Dermis blood vessel endothelial cell (primary cell): Measurements from ENCODE around the gene ACE2. TPM values are rescaled to one million over a fixed set of nuclear protein-coding genes. Genes with fewer than 3 reads are reported as not detected.
"Not testable (repeated sequence)": the region's sequence is repeated elsewhere in the genome, so short reads cannot be mapped to it uniquely, and the experiment has no call there.

Source experiments
- DNase-seq: peaks from one replicate; pipeline ENCODE4 v3.0.0; 2010
- total RNA-seq: library from RNA; depleted of rRNA; stranded (reverse); fragments of >200 nt; gene quantifications from 2 replicates; pipeline ENCODE4 v1.2.3, GENCODE V29; 2014

ACE2 gene
- under 0.01 TPM in 1 of 2 replicates, not detected in the other for total RNA-seq

DNA sequence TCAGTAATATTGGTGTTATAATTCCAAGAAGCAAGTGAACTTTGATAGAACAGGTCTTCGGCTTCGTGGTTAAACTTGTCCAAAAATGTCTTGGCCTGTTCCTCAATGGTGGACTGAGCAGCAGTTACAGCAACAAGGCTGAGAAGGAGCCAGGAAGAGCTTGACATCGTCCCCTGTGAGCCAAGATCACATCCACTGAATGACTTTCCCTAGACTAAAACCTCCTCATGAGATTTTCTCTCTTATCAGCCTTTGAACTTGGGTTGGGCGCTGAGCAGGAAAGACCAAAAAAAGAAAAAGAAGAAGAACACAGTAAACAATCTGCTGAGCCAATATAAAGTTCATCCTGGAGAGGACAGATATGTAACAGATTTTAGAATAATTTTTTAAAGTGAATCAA, at the start of gene ACE2:
TSS of gene ACE2 (minus strand) at position 216 of the 400 bp plus-strand sequence. CDS start at position 167, 49 bp downstream.
- no peak for DNase-seq

DNA sequence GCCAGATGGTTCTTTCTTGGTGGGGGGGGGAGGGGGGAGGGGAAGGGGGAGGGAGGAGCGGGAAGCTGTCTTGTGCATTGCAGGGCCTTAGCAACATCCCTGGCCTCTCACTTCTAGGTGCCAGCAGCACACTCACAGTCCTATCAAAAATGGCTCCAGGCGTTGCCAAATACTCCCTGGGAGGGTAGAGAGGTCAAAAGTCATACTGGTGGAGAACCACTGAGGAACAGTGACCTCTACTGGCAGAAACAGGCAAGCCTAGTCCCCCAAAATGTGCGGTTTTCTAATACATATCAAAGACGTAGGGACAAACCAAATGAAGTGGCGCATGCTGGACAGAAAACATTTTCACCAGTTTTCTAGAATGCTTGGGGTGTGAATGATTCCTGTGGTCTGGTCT, 46.8 kb upstream of the ACE2 start:
- not testable (repeated sequence) for DNase-seq

DNA sequence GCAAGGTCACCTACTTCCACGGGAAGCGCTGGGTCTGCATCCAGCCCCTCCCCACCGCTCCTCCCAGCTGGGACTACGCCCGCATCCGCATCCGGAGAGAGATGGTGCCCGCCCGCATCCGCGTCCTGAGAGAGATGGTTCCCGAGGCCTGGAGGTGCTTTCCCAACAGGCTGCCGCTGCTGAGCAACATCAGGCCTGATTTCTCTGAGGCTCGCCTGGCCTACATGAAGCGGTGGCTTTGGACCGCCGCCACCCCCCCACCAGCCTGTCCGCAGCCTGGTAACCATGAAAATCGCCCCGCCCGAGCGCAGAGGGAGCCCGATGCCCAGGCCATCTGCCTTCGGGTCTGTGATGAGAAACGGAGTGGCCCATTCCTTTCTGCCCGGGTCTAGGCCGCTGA, 45.8 kb upstream of the ACE2 start:
- DNase-seq, result no peak

DNA sequence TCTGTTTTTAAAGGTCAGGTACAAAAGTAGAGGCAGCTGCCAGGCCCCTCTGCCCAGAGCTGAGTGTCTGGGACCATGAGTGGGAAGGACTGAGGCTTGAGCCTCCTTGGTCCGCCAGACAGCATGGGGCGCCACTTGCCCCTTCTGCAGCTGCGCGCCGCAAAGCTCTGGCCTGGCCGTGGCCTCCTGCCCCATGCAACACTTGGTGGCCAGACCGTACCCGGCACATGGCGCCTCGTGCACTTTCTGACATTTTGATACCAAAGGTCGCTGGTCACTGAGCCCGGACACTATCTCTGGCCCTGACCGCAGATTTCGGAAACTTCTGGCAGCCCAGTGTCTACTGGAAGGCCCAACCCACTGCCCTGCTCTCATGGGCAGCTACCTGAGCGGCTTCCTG, 45.3 kb upstream of the ACE2 start:
- DNase-seq, result no peak

DNA sequence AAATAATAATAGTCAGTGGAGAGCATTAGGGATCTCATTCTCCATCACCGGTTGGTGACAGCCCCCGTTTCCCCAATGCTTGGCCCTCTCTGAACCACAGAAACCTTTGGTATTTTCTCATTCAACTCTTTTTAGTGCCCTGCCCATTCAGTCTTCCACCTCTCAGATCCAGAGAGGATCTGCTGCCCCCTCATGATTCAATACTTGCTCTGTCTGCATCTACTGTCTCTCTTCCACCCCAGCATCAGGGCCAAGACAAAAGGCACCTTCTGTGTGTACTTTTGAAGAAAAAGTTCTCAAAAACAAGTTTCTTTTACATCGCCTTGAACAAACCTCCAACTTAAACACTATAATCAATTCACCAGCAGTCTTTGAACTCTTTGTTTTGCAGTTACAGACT, 44.5 kb upstream of the ACE2 start:
- DNase-seq, result no peak

DNA sequence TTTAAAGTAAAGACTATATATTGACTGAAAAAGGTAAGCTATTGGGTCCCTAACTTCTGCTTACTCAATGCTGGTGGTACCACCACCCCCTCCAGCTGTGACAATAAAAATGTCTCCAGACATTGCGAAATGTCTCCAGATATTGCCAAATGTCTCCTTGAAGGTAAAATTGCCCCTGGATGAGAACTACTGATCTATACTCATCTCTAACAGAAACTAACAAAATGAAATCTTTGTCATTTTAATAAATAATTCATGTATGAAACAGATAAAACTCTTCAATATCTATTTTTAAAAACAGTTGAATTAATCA, 43.8 kb upstream of the ACE2 start:
- DNase-seq, result no peak

DNA sequence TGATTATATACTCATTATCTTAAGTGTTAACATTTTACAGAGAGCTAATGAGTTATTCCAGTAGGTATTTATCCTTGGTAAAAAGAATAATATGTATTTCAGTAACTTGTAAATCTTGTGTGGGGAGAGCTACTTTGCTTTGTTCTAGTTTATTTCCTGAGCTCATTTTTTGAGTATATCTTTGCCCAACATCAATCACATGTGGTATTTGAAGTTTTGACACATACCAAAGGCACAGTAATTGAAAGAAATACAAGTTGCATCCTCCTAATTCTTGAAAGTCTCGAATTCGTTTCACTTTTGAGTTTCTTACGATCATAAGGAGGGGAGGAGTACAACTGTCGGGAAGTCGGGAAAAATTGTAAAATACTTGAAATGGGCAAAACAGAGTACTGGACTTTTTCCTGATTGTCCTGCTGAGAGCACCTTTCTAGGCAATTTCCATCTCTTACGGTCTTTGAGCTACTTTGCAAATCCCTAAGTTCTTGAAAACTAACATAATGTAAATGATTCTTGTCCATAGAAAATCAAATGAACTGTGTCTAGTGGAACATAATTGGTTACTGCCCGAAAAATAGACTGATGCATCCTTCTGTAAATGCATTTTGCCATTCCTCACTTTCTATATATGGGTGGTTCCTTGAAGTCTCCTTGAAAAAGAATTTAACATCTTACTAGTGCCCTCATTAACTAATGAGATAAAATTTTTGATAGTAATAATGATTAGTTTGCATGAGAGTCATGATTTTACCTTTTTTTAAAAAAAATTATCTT, 43.2 kb upstream of the ACE2 start:
- no peak for DNase-seq

DNA sequence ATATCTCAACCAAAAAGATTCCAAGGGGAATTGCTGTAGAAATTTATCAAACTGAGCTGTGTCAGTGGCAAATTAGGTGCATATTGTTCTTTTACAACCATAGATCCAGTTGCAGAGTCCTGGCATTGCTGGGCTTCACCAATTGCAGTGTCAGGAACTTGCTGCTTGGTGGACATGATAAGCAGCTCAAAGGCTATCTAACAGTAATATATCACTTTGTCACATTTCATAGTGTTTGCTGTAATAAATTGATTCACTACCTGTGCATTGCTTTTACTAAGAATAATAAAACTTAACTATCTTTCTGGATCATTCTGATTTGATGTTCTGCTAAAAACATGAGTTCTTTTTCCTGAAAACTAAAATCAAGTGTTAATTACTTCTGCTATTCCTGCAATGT, 30.9 kb upstream of the ACE2 start:
- DNase-seq, result no peak

DNA sequence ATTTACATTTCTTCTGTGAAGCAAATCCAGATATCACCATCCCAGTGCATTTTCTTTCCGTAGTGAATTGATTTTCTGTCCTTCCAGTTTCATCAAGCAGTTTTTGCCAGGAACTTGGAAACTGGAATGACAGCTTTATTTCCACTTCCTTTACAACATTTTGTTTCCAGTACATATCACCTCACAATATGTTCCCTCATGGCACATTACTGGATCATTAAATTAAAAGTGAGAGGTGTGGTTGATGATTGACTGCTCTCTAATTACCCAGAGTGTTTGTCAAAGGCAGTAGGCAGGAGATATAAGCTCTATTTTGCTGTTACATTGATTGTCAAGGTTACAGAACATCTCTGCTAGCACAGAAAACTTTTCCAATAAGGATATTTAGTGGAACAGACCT, 22.3 kb upstream of the ACE2 start:
- DNase-seq, result no peak

DNA sequence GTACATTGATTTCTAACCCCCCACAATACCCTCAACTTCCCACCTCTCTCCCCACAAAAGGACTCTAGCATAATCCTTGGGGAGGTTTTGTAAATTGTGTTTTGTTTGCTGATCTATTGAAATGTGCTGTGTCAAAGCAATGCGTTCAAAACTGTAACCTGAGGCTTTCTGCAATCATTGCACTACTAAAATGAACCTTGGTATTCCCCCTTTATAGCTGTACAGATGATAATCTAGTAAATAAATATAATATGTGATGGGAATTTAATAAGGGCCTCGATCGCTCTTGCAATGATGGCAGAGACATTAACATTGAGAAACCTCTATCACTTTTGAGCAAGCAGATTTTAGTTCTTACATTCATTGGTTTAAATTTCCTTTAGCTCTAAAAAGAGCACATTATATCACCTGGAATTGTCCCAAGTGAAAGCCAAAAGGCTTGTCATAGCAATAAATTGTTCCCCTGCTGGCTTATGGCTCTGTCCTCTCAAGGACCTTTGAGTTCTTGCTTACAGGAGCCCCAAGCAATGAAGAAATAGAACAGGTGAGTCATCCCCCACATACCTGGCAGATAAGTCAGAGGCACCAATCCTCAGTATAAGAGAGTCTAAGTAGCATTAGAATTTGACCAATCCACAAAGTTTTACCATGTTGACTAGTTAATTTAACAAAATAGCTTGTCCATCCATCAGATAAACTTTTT, 18.4 kb upstream of the ACE2 start:
- no peak for DNase-seq

DNA sequence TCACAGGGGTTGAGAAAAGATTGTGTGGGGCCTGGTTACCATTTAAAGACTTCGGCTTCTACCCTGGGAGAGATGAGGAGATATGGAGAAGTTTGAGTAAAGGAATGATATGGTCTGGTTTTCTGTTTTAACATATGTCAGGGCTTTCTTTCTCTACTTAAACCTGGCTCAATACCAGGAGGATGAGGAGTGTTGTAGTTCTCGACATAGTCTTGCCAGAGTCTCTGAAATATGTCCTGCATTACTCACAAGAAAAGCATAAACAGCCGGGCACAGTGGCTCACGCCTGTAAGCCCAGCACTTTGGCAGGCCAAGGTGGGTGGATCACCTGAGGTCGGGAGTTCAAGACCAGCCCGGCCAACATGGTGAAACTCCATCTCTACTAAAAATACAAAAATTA, 16.4 kb upstream of the ACE2 start:
- no peak for DNase-seq

DNA sequence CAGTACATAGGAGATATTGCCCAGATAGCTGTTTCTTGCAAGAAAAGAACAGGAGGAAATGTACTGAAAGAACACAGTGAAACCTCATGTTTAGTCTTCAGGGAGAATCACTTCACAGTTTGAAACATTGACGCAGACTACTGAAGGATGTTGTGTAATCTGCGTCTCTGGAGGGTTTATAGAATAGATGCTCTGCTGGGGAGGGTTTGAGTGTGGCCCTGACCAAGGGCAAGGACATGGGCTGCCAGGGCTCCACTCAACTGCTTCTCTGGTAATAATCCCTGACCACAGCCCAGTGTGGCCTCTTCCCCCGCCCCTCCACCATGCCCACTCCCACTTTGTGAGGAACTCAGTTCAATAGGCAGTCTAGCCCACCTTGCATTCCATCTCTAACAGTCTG, 15.8 kb upstream of the ACE2 start:
- no peak for DNase-seq

DNA sequence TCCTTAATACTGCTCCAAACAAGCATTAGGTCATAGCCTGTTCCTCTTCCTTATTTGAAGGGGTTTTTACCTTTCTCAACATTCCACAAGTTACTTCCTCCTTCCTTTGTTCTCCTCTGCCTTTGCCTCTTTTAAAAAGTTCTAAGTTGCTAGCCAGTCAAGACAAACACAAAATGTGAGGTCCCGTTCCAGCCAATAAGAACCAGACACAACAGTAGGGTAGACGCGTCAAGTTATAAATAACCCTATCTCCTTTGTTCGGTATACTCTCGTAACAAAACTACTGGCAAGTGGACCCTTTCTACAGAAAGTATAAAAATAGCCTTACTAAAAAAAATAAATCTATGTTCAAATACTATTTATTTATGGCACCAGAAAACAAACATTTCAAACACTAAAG, 6.3 kb upstream of the ACE2 start:
- no peak for DNase-seq

DNA sequence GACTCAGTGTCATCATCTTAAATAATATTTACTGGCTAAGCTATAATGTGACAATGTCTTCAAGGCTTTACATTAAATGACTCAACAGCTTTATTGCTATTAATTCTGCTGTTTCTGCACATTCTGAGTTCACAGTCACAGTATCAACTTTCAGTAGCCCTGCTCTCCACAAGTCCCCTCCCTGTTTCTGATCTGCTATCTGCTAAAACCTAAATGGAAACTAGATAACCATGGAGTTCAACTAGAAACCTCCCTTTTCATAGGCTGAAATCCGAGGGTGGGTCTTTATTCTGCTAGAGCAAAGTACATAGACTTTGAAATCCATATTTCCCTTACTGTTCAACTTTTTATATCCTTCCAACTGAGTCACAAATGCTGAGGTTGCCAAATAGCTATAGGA, 5.4 kb upstream of the ACE2 start:
- DNase-seq, result no peak

DNA sequence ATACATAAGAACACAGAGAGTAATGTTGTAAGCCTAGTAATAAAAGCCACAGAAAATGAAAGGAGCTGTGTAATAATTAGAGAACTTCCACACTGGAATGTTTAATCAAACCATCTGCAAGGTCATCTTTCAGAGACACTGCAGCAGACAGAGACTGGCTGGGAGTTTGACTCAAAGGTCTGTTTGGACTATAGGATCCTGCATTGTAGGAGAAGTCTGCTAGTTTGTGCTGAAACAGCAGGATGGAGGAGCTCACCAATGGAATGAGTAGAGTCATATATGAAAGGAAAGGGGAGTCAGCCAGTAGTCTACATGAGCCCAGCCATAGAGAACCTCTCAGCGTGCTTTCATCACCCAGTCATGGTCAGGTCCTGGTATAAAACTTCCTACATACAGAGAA, 4.5 kb upstream of the ACE2 start:
- DNase-seq, result no peak

DNA sequence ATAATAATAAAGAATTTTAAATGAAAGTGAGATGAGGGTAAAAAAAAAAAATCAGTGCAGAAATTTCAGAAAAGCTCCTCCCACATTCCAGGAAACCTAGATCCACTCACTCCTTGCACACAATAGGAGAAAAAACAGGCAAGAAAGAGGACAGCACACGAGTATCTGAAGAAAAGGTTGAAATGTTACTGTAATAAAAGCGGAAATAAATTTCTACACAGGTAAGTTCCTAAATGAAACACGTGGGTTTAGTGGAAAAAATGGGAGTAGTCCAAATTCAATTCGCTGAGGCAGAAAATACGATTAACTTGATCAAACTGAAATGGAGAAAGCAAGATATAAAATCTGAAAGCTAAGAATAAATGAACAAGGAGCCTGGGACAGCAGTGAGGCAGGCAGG, 2.0 kb upstream of the ACE2 start:
- no peak for DNase-seq

DNA sequence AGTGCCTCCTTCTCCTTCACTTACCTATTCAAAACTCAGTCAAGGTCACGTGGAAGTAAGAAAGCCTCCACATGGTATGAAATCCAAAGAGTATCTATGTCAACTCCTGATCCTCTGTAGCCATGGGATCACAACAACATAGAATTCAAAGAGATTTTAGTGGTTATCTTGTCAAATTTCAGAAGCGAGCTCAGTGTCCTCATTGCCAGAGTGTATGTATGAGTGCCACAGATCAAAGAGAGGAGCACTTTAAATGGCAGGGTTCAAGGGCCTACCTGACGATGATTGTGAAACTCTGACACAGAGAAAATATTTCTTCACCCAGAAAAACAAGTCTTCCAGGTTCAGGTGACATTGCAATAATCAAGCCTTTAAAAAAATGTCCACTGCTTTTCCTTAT, 1.2 kb upstream of the ACE2 start:
- DNase-seq, result no peak

DNA sequence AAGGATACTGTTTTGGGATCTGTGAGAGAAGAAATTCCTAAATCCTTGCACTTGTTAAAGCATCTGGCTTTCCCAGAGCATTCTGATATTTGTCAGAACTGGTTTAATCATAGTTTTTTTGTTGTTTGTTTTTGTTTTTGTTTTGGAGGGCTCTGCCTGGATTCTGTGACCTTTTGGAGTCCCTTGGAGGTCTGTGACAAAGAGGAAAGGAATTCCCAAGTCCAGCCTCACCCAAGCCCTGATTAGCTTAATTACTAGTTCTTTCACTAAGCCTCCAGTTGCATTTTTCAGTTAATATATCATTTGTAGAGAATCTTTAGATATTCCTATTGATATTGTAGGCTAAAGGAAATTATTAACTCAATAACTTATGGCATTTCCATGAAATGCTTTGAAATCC, 711 bp downstream of the ACE2 start:
- no peak for DNase-seq

DNA sequence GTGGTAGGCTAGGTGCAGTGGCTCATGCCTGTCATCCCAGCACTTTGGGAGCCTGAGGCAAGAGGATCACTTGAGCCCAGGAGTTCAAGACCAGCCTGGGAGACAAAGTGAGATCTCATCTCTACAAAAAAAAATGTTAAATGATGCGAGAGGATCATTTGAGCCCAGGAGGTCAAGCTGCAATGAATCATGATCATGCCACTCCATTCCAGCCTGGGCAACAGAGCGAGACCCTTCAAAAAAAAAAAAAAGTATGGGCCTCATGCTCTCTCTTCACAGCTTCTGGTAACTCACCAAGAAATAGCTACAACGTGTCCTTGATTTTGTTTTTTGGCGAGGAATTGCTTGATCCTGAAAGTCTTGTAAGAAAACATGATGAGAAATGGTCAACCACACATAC, 1.3 kb downstream of the ACE2 start:
- DNase-seq, result no peak

DNA sequence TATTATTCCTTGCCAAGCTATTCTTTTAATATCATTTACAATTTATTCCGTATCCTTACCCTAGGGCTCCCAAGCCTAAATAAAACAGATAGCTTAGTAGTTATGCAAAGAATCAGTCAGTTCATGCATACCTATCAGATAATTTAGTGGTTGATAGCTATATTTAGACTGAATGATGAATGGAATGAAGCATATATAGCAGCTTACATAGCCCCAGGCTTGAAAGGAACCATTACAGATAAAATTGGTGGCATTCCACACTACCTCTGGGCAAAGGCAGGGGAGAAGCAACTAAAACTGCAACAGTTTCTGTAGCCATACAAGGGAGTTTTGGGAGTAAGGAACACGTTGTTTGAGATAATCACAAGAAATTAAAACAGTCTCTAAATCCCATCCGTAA, 2.7 kb downstream of the ACE2 start:
- no peak for DNase-seq

DNA sequence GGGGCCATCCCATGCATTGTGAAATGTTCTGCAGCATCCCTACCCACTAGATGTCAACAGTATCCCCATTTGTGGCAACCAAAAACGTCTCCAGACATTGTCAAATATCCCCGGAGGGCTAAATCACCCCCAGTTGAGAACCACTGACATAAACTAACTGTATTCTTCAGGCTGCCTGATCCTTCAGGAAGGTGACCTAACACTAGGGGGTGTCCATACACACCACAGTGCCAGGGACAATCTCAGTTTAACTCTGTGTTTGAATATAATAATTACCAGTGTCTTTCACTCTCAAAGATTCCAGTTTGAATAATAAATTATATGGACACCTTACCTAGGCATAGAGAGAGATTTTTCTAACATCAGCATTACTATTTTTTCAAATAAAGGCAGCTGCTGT, 6.4 kb downstream of the ACE2 start:
- DNase-seq, result peak; percentile 2

DNA sequence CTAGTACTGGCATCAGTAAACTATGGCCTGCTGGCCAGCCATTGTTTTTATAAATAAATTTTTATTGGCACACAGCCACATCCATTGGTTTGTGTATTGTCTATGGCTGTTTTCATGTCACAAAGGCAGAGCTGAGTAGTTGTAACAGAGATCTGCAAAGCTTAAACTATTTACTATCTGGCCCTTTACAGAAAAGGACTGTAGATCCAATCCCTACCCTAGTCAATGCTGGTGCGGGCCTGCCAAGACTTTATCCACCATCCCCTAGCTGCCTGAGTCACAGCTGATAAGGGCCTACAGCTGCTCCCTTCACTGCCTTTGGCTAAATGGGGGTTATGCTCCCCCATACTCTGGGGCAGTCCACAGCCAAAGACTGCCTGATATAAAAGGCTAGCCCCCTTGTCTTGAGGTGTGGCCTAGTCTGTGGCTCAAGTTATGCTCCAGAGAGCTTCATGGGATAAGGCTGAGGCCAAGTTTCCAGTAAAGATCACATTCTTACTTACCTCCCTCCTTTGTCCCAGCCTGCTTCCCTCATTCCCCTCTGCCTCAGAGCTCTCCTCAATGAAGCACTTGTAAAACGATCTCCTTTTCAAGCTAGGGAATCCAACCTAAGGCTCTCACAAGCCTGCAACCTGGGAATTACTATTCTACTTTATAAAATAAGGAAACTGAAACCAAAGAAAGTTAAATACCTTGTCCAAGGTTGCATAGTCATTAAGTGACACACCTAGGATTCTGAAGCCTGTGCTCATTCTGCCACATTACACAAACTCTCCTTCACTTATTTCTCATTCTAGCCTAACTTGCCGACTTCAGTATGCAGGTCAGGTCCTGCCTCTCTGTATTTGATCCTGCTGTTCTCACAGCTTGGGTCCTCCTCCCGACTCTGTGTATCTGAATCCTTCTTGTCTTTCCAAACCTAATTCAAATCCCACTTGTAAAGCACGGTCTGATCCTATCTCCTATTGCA, 20.7 kb downstream of the ACE2 start:
- DNase-seq, result peak; percentile 41

DNA sequence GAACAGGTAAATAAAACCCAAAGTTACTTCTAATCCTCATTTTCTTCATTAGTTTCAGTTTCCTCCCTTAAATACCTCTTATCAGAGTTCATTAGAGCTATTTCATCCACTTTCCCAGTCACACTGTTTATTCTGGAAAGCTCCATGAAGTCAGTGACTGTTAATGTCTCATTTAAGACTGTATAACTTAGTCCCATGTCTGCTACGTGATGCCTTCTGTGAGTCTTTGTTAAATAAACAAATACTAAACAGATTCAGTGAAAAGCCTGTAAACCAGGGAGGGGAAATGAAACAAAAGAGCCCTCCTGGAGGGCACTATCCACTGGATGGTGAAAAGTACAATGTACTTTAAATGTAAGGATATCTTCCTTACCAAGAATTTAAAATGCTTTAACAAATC, 24.7 kb downstream of the ACE2 start:
- no peak for DNase-seq

DNA sequence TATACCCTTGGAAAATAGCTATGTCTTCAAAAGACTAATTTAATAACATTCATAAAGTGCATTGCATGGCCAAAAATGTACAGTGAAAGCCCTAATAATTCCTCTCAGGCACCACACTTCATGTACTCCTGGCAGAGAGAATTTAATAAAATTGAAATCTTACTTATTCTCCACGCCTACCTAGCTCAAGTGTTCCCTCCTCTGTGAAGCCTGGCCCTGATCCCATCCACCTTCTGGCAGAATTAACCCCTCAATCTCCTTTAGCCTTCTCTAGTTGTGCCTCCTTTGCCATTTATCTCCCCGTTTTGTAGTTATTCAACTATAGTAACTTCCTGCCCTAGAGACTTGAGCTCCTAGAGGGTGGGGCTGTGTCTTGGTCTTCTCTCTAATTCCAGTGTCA, 26.7 kb downstream of the ACE2 start:
- DNase-seq, result no peak
